Gastrocnemius medialis (tissue), 4 donors: ENCODE results near the gene NIPA2. TPM values are rescaled to one million over a fixed set of nuclear protein-coding genes. Genes with fewer than 3 reads are reported as not detected.

Experiments
- ATAC-seq, 2 donors: fragments of 150-250 bp; one replicate each; pipeline ENCODE4 v1.9.1; 2016
- DNase-seq, 2 donors: peaks; one replicate each; pipeline ENCODE4 v3.0.0-alpha.2; 2019
- H3K27ac ChIP-seq, 4 donors: fragments of 200-600 bp; sonication (generic); 1 replicate in 1 of 4; 2 replicates in 3 of 4; pipeline ENCODE4 v1.5.1; 2016 to 2018; ENCODE audit warnings: mild to moderate bottlenecking in 2 of 4, moderate library complexity in 1 of 4
- H3K27me3 ChIP-seq, 3 donors: fragments of 200-600 bp; sonication (generic) in 2 of 3; 1 replicate in 1 of 3; 2 replicates in 2 of 3; pipeline versions ENCODE4 v1.5.1 to v1.6.0; 2016 to 2019; ENCODE audit warnings: mild to moderate bottlenecking in 1 of 3, moderate library complexity in 1 of 3
- H3K36me3 ChIP-seq, 2 donors: fragments of 200-600 bp; sonication (generic) in 1 of 2; one replicate each; pipeline ENCODE4 v1.5.1; 2017 to 2018
- H3K4me1 ChIP-seq, 2 donors: fragments of 200-600 bp; sonication (generic) in 1 of 2; one replicate each; pipeline ENCODE4 v1.5.1; 2016 to 2017; ENCODE audit warnings: mild to moderate bottlenecking in 2 of 2
- H3K4me3 ChIP-seq, 4 donors: fragments of 200-600 bp; sonication (generic) in 3 of 4; 1 replicate in 1 of 4; 2 replicates in 3 of 4; pipeline ENCODE4 v1.5.1; 2016 to 2019; ENCODE audit warnings: mild to moderate bottlenecking in 2 of 4
- H3K9me3 ChIP-seq, 3 donors: fragments of 200-600 bp; sonication (generic) in 2 of 3; 1 replicate in 1 of 3; 2 replicates in 2 of 3; pipeline ENCODE4 v1.5.1; 2016 to 2019
- POLR2A ChIP-seq, 2 donors: fragments of 450-650 bp; IDR thresholded peaks; one replicate each; pipeline ENCODE4 v1.6.1; 2017; ENCODE audit warnings: antibody characterized with exemption in 2 of 2, mild to moderate bottlenecking in 2 of 2, moderate library complexity in 2 of 2
- in situ Hi-C, 4 donors: fragments of 200-750 bp; cut with MboI; loops; one replicate each; pipeline versions ENCODE4 v1.15.0 to v1.8.0; 2017; ENCODE audit warnings: low sequenced_read_pairs in 4 of 4
- intact Hi-C: fragments of 100-400 bp; cut with DNase I; formaldehyde crosslinking; loops from one replicate; pipeline ENCODE4 v1.15.1; 2023; ENCODE audit warnings: low total_unique reads
- total RNA-seq, 4 donors: library from RNA; depleted of rRNA; stranded (reverse); fragments of >200 nt; gene quantifications; one replicate each; pipeline versions ENCODE4 v1.1.0 to v1.2.3, GENCODE V29; 2016
- TF ChIP-seq, protein P1 (sequence below), 5 experiments: fragments of 450-650 bp in 3 of 5; fragments of 200-600 bp in 2 of 5; sonication (generic) in 2 of 5; IDR thresholded peaks in 4 of 5; conservative IDR thresholded peaks in 1 of 5; 1 replicate in 4 of 5; 2 replicates in 1 of 5; pipeline ENCODE4 v1.5.1; 2016 to 2019; ENCODE audit warnings: antibody characterized with exemption in 5 of 5, mild to moderate bottlenecking in 3 of 5, moderate library complexity in 3 of 5

The NIPA2 gene
- total RNA-seq, 4 donors from 2014 or later, result 27.3 to 43.5 (median 38.6) TPM

DNA sequence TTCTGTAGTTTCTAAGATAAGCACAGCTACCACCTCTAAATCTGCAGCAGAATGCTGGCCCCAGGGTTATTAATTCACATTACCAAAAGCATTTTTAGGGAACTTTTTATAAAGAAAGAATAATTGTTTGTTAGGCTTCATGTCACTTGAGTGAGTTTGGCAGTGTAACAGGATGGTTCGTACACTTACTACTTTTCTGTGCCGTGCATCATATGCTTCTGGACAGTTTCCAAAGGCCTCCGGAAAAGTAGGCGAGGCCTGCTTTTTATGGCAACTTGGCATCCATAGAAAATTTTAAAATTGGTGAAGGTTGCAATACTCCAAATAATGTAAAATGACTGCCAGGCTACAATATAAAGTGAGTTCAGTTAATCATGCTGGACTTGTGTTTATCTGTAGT, 30.0 kb downstream of the NIPA2 start:
- Histone ChIP-seq H3K4me3 (no peak overlapping the region), H3K4me1 (peaks cover 0 to 5% of the 10 kb centered on the region in 2 donors), H3K27me3 (no peaks in the 10 kb centered on the region), H3K27ac (no peak overlapping the region), H3K36me3 (peaks cover 2 to 87% of the 10 kb centered on the region in 2 donors), H3K9me3 (no peaks in the 10 kb centered on the region)
- ATAC-seq, result no peak
- TF ChIP-seq, protein P1, sequence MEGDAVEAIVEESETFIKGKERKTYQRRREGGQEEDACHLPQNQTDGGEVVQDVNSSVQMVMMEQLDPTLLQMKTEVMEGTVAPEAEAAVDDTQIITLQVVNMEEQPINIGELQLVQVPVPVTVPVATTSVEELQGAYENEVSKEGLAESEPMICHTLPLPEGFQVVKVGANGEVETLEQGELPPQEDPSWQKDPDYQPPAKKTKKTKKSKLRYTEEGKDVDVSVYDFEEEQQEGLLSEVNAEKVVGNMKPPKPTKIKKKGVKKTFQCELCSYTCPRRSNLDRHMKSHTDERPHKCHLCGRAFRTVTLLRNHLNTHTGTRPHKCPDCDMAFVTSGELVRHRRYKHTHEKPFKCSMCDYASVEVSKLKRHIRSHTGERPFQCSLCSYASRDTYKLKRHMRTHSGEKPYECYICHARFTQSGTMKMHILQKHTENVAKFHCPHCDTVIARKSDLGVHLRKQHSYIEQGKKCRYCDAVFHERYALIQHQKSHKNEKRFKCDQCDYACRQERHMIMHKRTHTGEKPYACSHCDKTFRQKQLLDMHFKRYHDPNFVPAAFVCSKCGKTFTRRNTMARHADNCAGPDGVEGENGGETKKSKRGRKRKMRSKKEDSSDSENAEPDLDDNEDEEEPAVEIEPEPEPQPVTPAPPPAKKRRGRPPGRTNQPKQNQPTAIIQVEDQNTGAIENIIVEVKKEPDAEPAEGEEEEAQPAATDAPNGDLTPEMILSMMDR (IDR thresholded peaks at IDR 0.05 in 4 of 5, conservative IDR thresholded peaks at IDR 0.05 in 1 of 5), result no peak
- TF ChIP-seq POLR2A (IDR thresholded peaks at IDR 0.05), result no peak
- intact Hi-C loops (no loop called here), in situ Hi-C loops (no loop called here)
- no peak for DNase-seq

DNA sequence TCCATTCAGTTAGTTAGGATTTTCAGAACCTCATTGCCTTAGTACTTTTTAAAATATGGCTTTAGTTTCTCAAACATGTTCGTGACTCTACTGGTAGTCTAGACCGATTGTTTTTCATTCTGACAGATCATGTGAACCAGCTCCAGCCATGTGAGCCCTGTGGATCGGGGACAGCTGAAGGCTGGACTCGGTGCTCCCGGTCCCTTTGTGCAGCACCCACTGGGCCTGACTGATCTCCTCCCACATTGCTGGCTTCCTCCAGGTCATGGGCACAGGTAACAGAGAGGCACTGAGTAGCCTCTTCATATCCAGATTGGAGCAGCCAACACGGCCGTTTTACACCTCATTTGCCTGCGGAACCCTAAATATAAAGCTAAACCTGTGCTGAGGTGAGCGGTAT, 30.5 kb downstream of the NIPA2 start:
- Histone ChIP-seq H3K36me3 (peaks cover 2 to 91% of the 10 kb centered on the region in 2 donors), H3K4me1 (peaks cover 0 to under 1% of the 10 kb centered on the region in 2 donors), H3K27ac (no peak overlapping the region), H3K9me3 (no peaks in the 10 kb centered on the region), H3K4me3 (no peak overlapping the region), H3K27me3 (no peaks in the 10 kb centered on the region)
- no peak for TF ChIP-seq POLR2A (IDR thresholded peaks at IDR 0.05)
- TF ChIP-seq, protein P1 (IDR thresholded peaks at IDR 0.05 in 4 of 5, conservative IDR thresholded peaks at IDR 0.05 in 1 of 5), result no peak
- no peak for DNase-seq
- no peak for ATAC-seq
- intact Hi-C loops, result no loop called here
- in situ Hi-C loops, result no loop called here

DNA sequence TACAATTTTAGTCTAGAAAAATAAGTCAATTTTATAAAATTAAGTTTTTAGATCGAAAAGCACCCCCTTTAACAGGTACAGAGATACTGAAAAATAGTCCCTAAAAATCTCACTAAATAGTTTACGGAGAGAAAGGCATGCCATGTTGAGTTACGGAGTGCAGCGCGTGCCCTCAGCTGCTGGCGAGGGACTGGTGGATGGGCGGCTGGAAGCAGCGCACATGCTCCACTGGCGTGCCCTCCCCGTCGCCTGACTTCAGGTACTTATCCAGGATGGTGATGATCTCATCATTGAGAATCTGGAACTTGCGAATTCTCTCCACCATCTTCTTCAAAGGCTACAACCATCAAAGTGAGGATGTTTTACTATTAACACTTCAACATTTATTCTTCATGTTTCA, 31.4 kb downstream of the NIPA2 start:
- Histone ChIP-seq H3K4me3 (no peak overlapping the region), H3K9me3 (no peaks in the 10 kb centered on the region), H3K36me3 (peaks cover 2 to 88% of the 10 kb centered on the region in 2 donors), H3K27me3 (no peaks in the 10 kb centered on the region), H3K4me1 (no peaks in the 10 kb centered on the region), H3K27ac (no peak overlapping the region)
- in situ Hi-C loops, result no loop called here
- TF ChIP-seq POLR2A (IDR thresholded peaks at IDR 0.05), result no peak
- TF ChIP-seq, protein P1 (IDR thresholded peaks at IDR 0.05 in 4 of 5, conservative IDR thresholded peaks at IDR 0.05 in 1 of 5), result no peak
- DNase-seq (no peak), ATAC-seq (no peak)
- intact Hi-C loops, result no loop called here

DNA sequence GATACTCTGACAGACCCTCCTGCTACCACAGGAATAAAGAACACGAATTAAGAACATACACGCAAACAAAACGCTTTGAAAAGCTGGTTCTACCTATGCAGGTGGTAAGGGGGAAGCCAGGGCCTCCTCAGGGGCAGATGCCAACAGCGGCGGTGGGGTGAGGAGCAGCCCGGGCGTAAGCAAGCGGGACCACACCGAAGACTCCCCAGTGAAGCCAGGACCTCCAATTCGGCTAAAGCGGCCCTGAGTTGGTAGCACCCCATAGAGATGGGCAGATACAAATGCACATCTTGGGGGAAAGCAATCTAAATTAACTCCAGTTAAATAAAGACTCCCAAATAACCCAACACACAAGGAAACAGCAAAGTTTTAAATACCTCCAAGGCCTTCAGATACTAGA, 32.4 kb downstream of the NIPA2 start:
- TF ChIP-seq, protein P1 (IDR thresholded peaks at IDR 0.05 in 4 of 5, conservative IDR thresholded peaks at IDR 0.05 in 1 of 5), result no peak
- TF ChIP-seq POLR2A (IDR thresholded peaks at IDR 0.05), result no peak
- no peak overlapping the region for H3K4me3 ChIP-seq
- intact Hi-C loops, result no loop called here
- no peak for ATAC-seq
- peaks cover 2 to 89% of the 10 kb centered on the region in 2 donors for H3K36me3 ChIP-seq
- no peaks in the 10 kb centered on the region for H3K9me3 ChIP-seq
- in situ Hi-C loops, result no loop called here
- DNase-seq, result no peak
- no peak overlapping the region for H3K27ac ChIP-seq
- H3K27me3 ChIP-seq, result no peaks in the 10 kb centered on the region
- H3K4me1 ChIP-seq, result no peaks in the 10 kb centered on the region

DNA sequence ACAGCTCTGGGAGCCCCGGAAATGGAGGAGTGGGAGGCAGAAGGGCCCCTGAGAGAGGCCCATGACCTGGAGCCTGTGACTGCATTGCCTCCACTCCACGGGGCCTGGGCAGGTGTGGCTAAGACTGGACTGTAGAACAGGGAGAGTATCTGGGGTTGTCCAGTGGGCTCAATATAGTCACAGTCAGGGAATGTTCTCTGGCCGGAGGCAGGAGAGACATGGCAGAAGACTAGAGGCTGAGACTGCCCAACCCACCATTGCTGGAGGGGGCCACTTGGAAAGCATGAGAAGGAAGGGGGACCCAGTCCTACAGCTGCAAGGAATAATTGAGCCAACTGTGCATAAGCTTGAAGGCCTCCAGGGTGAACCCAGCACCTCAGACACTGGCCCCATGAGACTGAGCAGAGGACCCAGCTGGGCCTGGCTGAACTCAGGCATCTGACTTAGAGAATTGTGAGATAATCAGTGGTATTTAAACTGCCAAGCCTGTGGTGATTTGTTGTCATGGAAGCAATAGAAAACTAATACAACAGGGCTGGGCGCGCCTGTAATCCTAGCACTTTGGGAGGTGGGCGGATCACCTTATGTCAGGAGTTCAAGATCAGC, 33.1 kb downstream of the NIPA2 start:
- peaks cover 2 to 86% of the 10 kb centered on the region in 2 donors for H3K36me3 ChIP-seq
- H3K27ac ChIP-seq, result peak overlapping the region in 1 of 4 donors; percentile 14
- DNase-seq (no peak), ATAC-seq (no peak)
- in situ Hi-C loops (no loop called here), intact Hi-C loops (no loop called here)
- TF ChIP-seq, protein P1 (IDR thresholded peaks at IDR 0.05 in 4 of 5, conservative IDR thresholded peaks at IDR 0.05 in 1 of 5), result no peak
- TF ChIP-seq POLR2A (IDR thresholded peaks at IDR 0.05), result no peak
- H3K4me1 ChIP-seq, result no peaks in the 10 kb centered on the region
- H3K27me3 ChIP-seq, result no peaks in the 10 kb centered on the region
- no peak overlapping the region for H3K4me3 ChIP-seq
- H3K9me3 ChIP-seq, result no peaks in the 10 kb centered on the region
